H9 (cell line): Measurements from ENCODE around the gene TRPC5OS. TPM values are rescaled to one million over a fixed set of nuclear protein-coding genes. Genes with fewer than 3 reads are reported as not detected.

Experiments used
- DNase-seq: peaks from one replicate; pipeline ENCODE4 v3.0.0-alpha.2; 2017
- H2AFZ ChIP-seq: one replicate; pipeline ENCODE4 v1.6.1; 2013; ENCODE audit warnings: mild to moderate bottlenecking, low read length, control low read depth, moderate library complexity
- H2AK5ac ChIP-seq: 2 replicates; pipeline ENCODE4 v1.6.1; 2013; ENCODE audit warnings: low read length, control low read depth, mixed read lengths; ENCODE audit not compliant: insufficient read length
- H2BK120ac ChIP-seq: one replicate; pipeline ENCODE4 v1.6.1; 2013; ENCODE audit warnings: low read depth, mild to moderate bottlenecking, low read length, control low read depth, inconsistent platforms; ENCODE audit not compliant: poor library complexity, severe bottlenecking
- H2BK12ac ChIP-seq: 2 replicates; pipeline ENCODE4 v1.6.1; 2013; ENCODE audit warnings: low read length, control low read depth, mixed read lengths, low read depth; ENCODE audit not compliant: insufficient read length
- H2BK15ac ChIP-seq: 2 replicates; pipeline ENCODE4 v1.6.1; 2013; ENCODE audit warnings: low read depth, low read length, control low read depth
- H2BK20ac ChIP-seq: one replicate; pipeline ENCODE4 v1.6.1; 2013; ENCODE audit warnings: low read depth, mild to moderate bottlenecking, low read length, control low read depth, inconsistent platforms; ENCODE audit not compliant: poor library complexity, severe bottlenecking
- H2BK5ac ChIP-seq: 2 replicates; pipeline ENCODE4 v1.6.1; 2013; ENCODE audit warnings: low read length, control low read depth, mixed read lengths; ENCODE audit not compliant: insufficient read length
- H3K14ac ChIP-seq: 2 replicates; pipeline ENCODE4 v1.6.1; 2013; ENCODE audit warnings: low read length, control low read depth; ENCODE audit not compliant: insufficient read depth
- H3K18ac ChIP-seq: 2 replicates; pipeline ENCODE4 v1.6.1; 2013; ENCODE audit warnings: low read depth, mild to moderate bottlenecking, mixed read lengths, low read length, control low read depth; ENCODE audit not compliant: insufficient read length
- H3K23ac ChIP-seq: 2 replicates; pipeline ENCODE4 v1.6.1; 2013; ENCODE audit warnings: low read length, control low read depth, mixed read lengths, low read depth; ENCODE audit not compliant: insufficient read length
- H3K23me2 ChIP-seq: 2 replicates; pipeline ENCODE4 v1.6.1; 2013; ENCODE audit warnings: low read depth, mild to moderate bottlenecking, mixed read lengths, low read length, control low read depth; ENCODE audit not compliant: insufficient read length, poor library complexity, severe bottlenecking
- H3K27ac ChIP-seq: 2 replicates; pipeline ENCODE4 v1.5.1; 2013; ENCODE audit warnings: low read length, control low read depth, mixed read lengths, low read depth; ENCODE audit not compliant: insufficient read length
- H3K27me3 ChIP-seq: 2 replicates; pipeline ENCODE4 v1.6.1; 2013; ENCODE audit warnings: low read length, control low read depth, inconsistent platforms; ENCODE audit not compliant: insufficient read depth
- H3K4ac ChIP-seq: 2 replicates; pipeline ENCODE4 v1.6.1; 2013; ENCODE audit warnings: low read depth, mild to moderate bottlenecking, control low read depth, inconsistent platforms, low read length, moderate library complexity
- H3K4me1 ChIP-seq: 2 replicates; pipeline ENCODE4 v1.6.1; 2013; ENCODE audit warnings: low read length, control low read depth, inconsistent platforms; ENCODE audit not compliant: insufficient read depth
- H3K4me2 ChIP-seq: 2 replicates; pipeline ENCODE4 v1.6.1; 2013; ENCODE audit warnings: low read length, control low read depth, mixed read lengths; ENCODE audit not compliant: insufficient read length, insufficient read depth
- H3K56ac ChIP-seq: 2 replicates; pipeline ENCODE4 v1.6.1; 2013; ENCODE audit warnings: low read depth, mild to moderate bottlenecking, mixed read lengths, low read length, control low read depth; ENCODE audit not compliant: insufficient read length
- H3K79me1 ChIP-seq: 2 replicates; pipeline ENCODE4 v1.6.1; 2013; ENCODE audit warnings: low read depth, mild to moderate bottlenecking, moderate library complexity, low read length, control low read depth, inconsistent platforms; ENCODE audit not compliant: insufficient read depth, poor library complexity, severe bottlenecking
- H3K79me2 ChIP-seq: 2 replicates; pipeline ENCODE4 v1.6.1; 2013; ENCODE audit warnings: low read length, control low read depth, inconsistent platforms; ENCODE audit not compliant: insufficient read depth
- H3K9ac ChIP-seq: 2 replicates; pipeline ENCODE4 v1.6.1; 2013; ENCODE audit warnings: low read length, control low read depth, mixed read lengths; ENCODE audit not compliant: insufficient read length; ENCODE audit errors: extremely low read depth
- H3K9me3 ChIP-seq: one replicate; pipeline ENCODE4 v1.6.1; 2013; ENCODE audit warnings: low read depth, low read length, inconsistent platforms; ENCODE audit not compliant: control insufficient read depth
- H3T11ph ChIP-seq: one replicate; pipeline ENCODE4 v1.6.1; 2013; ENCODE audit warnings: mild to moderate bottlenecking, low read length, control low read depth, inconsistent platforms
- H4K20me1 ChIP-seq: one replicate; pipeline ENCODE4 v1.6.1; 2013; ENCODE audit not compliant: control insufficient read depth, insufficient read length, insufficient read depth
- H4K5ac ChIP-seq: 2 replicates; pipeline ENCODE4 v1.6.1; 2013; ENCODE audit warnings: low read depth, mild to moderate bottlenecking, mixed read lengths, low read length, control low read depth; ENCODE audit not compliant: insufficient read length
- H4K8ac ChIP-seq: replicated peaks from 2 replicates; pipeline ENCODE4 v1.6.1; 2013; ENCODE audit warnings: low read length, control low read depth, mixed read lengths, low read depth; ENCODE audit not compliant: insufficient read length
- H4K91ac ChIP-seq: 2 replicates; pipeline ENCODE4 v1.6.1; 2013; ENCODE audit warnings: low read depth, mild to moderate bottlenecking, moderate library complexity, mixed read lengths, low read length, control low read depth; ENCODE audit not compliant: insufficient read length
- H3K27ac Mint-ChIP-seq, 3 experiments: 2 replicates in 2 of 3; 3 replicates in 1 of 3; pipeline ENCODE4 v1.8.0; 2020 to 2021; ENCODE audit warnings: mixed read lengths in 3 of 3, mild to moderate bottlenecking in 1 of 3, moderate library complexity in 1 of 3
- H3K27me3 Mint-ChIP-seq: 2 replicates; pipeline ENCODE4 v1.8.0; 2021; ENCODE audit warnings: low read depth, mild to moderate bottlenecking, moderate library complexity, mixed read lengths
- H3K36me3 Mint-ChIP-seq, 3 experiments: 2 replicates in 2 of 3; 3 replicates in 1 of 3; pipeline ENCODE4 v1.8.0; 2020 to 2021; ENCODE audit warnings: low read depth in 3 of 3, mixed read lengths in 3 of 3; ENCODE audit not compliant: insufficient read depth in 1 of 3
- H3K4me1 Mint-ChIP-seq, 2 experiments: 2 replicates each; pipeline ENCODE4 v1.8.0; 2020; ENCODE audit warnings: mixed read lengths in 2 of 2
- H3K4me3 Mint-ChIP-seq, 2 experiments: 2 replicates in 1 of 2; 3 replicates in 1 of 2; pipeline ENCODE4 v1.8.0; 2020 to 2021; ENCODE audit warnings: mild to moderate bottlenecking in 2 of 2, mixed read lengths in 2 of 2, moderate library complexity in 1 of 2
- H3K9me3 Mint-ChIP-seq, 2 experiments: 2 replicates in 1 of 2; 3 replicates in 1 of 2; pipeline ENCODE4 v1.8.0; 2020; ENCODE audit warnings: mild to moderate bottlenecking in 2 of 2, mixed read lengths in 2 of 2, moderate library complexity in 1 of 2
- WGBS: extraction: QIAGEN DNeasy Blood & Tissue Kit; methylation state at CpG from one replicate; pipeline ENCODE4 v1.1.7; 2013; ENCODE audit warnings: missing lambda C conversion rate, low lambda C conversion rate, mixed read lengths; ENCODE audit not compliant: insufficient read length; ENCODE audit errors: extremely low coverage; 5-methylcytosine and 5-hydroxymethylcytosine counted together
- total RNA-seq: library from RNA; stranded (reverse); gene quantifications from 2 replicates; pipeline ENCODE4 v1.2.1, GENCODE V29; 2021
- TF ChIP-seq, protein P1 (sequence below): fragments of 200-600 bp; sonication (generic); conservative IDR thresholded peaks from 3 replicates; pipeline ENCODE4 v1.8.0; 2021; ENCODE audit warnings: antibody characterized with exemption, mild to moderate bottlenecking

The TRPC5OS gene
- total RNA-seq, 1 experiment from 2014 or later: not detected

DNA sequence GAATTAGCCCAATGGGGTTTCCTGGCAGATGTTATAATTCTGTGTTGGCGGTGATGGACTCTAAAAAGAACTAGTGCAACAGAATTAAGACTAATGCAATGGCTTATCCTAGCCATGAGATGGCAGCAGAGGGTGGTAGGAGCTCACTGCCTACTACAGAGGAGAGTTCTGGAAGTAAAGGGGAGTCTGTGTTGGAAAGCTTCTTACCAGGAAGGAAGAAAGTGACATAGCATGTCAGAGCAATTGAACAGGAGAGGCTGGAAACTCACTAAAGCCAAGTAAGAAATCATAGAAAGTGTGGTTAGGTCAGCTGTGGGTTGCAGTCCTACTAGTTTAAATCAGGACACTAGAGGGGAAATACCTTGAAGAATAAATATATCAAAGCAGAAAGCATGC is 6.3 kb upstream of the TRPC5OS start:
- Histone ChIP-seq H3K4me1 (no peaks in the 10 kb centered on the region; the same call in 1 of the 2 replicates), H3K4ac (no peak overlapping the region), H3K79me1 (no peaks in the 10 kb centered on the region), H3K23me2 (no peaks in the 10 kb centered on the region), H3K18ac (no peak overlapping the region), H4K20me1 (no peaks in the 10 kb centered on the region), H3K27me3 (no peaks in the 10 kb centered on the region), H2BK15ac (no peak overlapping the region), H3K27ac (no peak overlapping the region), H3K56ac (no peak overlapping the region), H4K5ac (no peak overlapping the region), H3T11ph (no peak overlapping the region), H2AK5ac (no peak overlapping the region), H3K14ac (no peak overlapping the region), H3K23ac (no peak overlapping the region), H2BK12ac (no peak overlapping the region), H3K9me3 (no peaks in the 10 kb centered on the region), H2BK20ac (no peak overlapping the region), H4K8ac (no peak overlapping the region), H3K9ac (no peak overlapping the region), H3K4me2 (no peak overlapping the region), H2BK5ac (no peak overlapping the region), H4K91ac (no peak overlapping the region), H2BK120ac (no peak overlapping the region), H3K79me2 (no peaks in the 10 kb centered on the region), H2AFZ (no peak overlapping the region)
- no peaks in the 10 kb centered on the region for H3K27me3 Mint-ChIP-seq
- whole genome bisulfite sequencing: no CpG with 5 or more reads among the region's 1 CpG
- TF ChIP-seq, protein P1, sequence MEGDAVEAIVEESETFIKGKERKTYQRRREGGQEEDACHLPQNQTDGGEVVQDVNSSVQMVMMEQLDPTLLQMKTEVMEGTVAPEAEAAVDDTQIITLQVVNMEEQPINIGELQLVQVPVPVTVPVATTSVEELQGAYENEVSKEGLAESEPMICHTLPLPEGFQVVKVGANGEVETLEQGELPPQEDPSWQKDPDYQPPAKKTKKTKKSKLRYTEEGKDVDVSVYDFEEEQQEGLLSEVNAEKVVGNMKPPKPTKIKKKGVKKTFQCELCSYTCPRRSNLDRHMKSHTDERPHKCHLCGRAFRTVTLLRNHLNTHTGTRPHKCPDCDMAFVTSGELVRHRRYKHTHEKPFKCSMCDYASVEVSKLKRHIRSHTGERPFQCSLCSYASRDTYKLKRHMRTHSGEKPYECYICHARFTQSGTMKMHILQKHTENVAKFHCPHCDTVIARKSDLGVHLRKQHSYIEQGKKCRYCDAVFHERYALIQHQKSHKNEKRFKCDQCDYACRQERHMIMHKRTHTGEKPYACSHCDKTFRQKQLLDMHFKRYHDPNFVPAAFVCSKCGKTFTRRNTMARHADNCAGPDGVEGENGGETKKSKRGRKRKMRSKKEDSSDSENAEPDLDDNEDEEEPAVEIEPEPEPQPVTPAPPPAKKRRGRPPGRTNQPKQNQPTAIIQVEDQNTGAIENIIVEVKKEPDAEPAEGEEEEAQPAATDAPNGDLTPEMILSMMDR: peak; percentile 85
- no peak overlapping the region for H3K4me3 Mint-ChIP-seq
- no peaks in the 10 kb centered on the region; a peak in 1 of 7 replicates for H3K36me3 Mint-ChIP-seq
- H3K9me3 Mint-ChIP-seq: peaks cover 2 to 3% of the 10 kb centered on the region in 2 experiments; a peak in 2 of 5 replicates
- peaks cover 30 to 32% of the 10 kb centered on the region in 2 experiments for H3K4me1 Mint-ChIP-seq
- peak overlapping the region in 1 of 3 experiments; percentile 60; a peak in 2 of 7 replicates for H3K27ac Mint-ChIP-seq
- DNase-seq: peak; percentile 64
